Measurements from ENCODE around the gene PIK3R6. TPM values are rescaled to one million over a fixed set of nuclear protein-coding genes. Genes with fewer than 3 reads are reported as not detected.

The PIK3R6 gene
- total and polyA plus RNA-seq, 4 experiments from 2014 or later = 0.13 to 0.47 (median 0.21) TPM

- Mint-ChIP-seq H3K9me3 (peaks cover 0 to 13% (median 2%) of the 10 kb centered on the region in 8 donors), H3K4me1 (no peaks in the 10 kb centered on the region), H3K27me3 (no peaks in the 10 kb centered on the region), H3K27ac (no peak overlapping the region), H3K36me3 (peaks cover 0 to 7% of the 10 kb centered on the region in 2 donors), H3K4me3 (no peak overlapping the region)
- Histone ChIP-seq H3K4me1 (ENCODE audit: insufficient read depth, low read length) (no peaks in the 10 kb centered on the region), H3K27me3 (ENCODE audit: insufficient read depth, low read length) (no peaks in the 10 kb centered on the region), H3K9me3 (ENCODE audit: control insufficient read depth in 1 of 2, low read length in 2 of 2) (no peaks in the 10 kb centered on the region), H3K27ac (ENCODE audit: low read depth, low read length) (no peak overlapping the region), H3K36me3 (ENCODE audit: insufficient read depth, low read length) (no peaks in the 10 kb centered on the region), H3K4me3 (ENCODE audit: low read length in 2 of 2) (no peak overlapping the region)
- intact Hi-C loops (cut with micrococcal nuclease) = no loop called here
- ChIA-PET CTCF (ENCODE audit: partially characterized antibody) (no interaction called here), POLR2A (ENCODE audit: partially characterized antibody) (no interaction called here)
- DNase-seq = no peak
These were observed 45.0 kb downstream of the PIK3R6 start for GRCh38 chr17:8822401-8823035.

- no peaks in the 10 kb centered on the region for H3K27me3 ChIP-seq (ENCODE audit: insufficient read depth, low read length)
- intact Hi-C loops (cut with micrococcal nuclease) = no loop called here
- ChIA-PET POLR2A (ENCODE audit: partially characterized antibody) (no interaction called here), CTCF (ENCODE audit: partially characterized antibody) (interaction anchor here (1.2 kb wide), 1 partner anchor 15 kb away, joined by 3 read pairs; no protein-coding TSS in a partner anchor)
- H3K4me1 Mint-ChIP-seq = no peaks in the 10 kb centered on the region
- no peaks in the 10 kb centered on the region for H3K27me3 Mint-ChIP-seq
- H3K4me3 Mint-ChIP-seq = no peak overlapping the region
- no peak overlapping the region for H3K4me3 ChIP-seq (ENCODE audit: low read length in 2 of 2)
- peaks cover 0 to 7% of the 10 kb centered on the region in 2 donors for H3K36me3 Mint-ChIP-seq
- no peak overlapping the region for H3K27ac Mint-ChIP-seq
- H3K9me3 ChIP-seq (ENCODE audit: control insufficient read depth in 1 of 2, low read length in 2 of 2) = no peaks in the 10 kb centered on the region
- no peak for DNase-seq
- no peak overlapping the region for H3K27ac ChIP-seq (ENCODE audit: low read depth, low read length)
- H3K36me3 ChIP-seq (ENCODE audit: insufficient read depth, low read length) = no peaks in the 10 kb centered on the region
- peaks cover 0 to 13% (median 2%) of the 10 kb centered on the region in 8 donors for H3K9me3 Mint-ChIP-seq
- no peaks in the 10 kb centered on the region for H3K4me1 ChIP-seq (ENCODE audit: insufficient read depth, low read length)
These were observed 45.9 kb downstream of the PIK3R6 start for GRCh38 chr17:8821446-8822105.

GRCh38 chr17:8820311-8821010 is 47.0 kb downstream of the PIK3R6 start:
- H3K4me1 Mint-ChIP-seq = no peaks in the 10 kb centered on the region
- Histone ChIP-seq H3K9me3 (ENCODE audit: control insufficient read depth in 1 of 2, low read length in 2 of 2) (no peaks in the 10 kb centered on the region), H3K36me3 (ENCODE audit: insufficient read depth, low read length) (no peaks in the 10 kb centered on the region), H3K27ac (ENCODE audit: low read depth, low read length) (no peak overlapping the region), H3K4me3 (ENCODE audit: low read length in 2 of 2) (no peak overlapping the region), H3K27me3 (ENCODE audit: insufficient read depth, low read length) (no peaks in the 10 kb centered on the region), H3K4me1 (ENCODE audit: insufficient read depth, low read length) (no peaks in the 10 kb centered on the region)
- no peak for DNase-seq
- H3K36me3 Mint-ChIP-seq = peaks cover 0 to 7% of the 10 kb centered on the region in 2 donors
- no peak overlapping the region for H3K27ac Mint-ChIP-seq
- no peak overlapping the region for H3K4me3 Mint-ChIP-seq
- ChIA-PET POLR2A (ENCODE audit: partially characterized antibody) (no interaction called here), CTCF (ENCODE audit: partially characterized antibody) (interaction anchor here (1.2 kb wide), 1 partner anchor 13 kb away, joined by 3 read pairs; no protein-coding TSS in a partner anchor)
- intact Hi-C loops (cut with micrococcal nuclease) = no loop called here
- H3K9me3 Mint-ChIP-seq = peaks cover 0 to 13% (median 2%) of the 10 kb centered on the region in 8 donors
- H3K27me3 Mint-ChIP-seq = no peaks in the 10 kb centered on the region

- H3K9me3 ChIP-seq (ENCODE audit: control insufficient read depth in 1 of 2, low read length in 2 of 2) = no peaks in the 10 kb centered on the region
- H3K4me3 ChIP-seq (ENCODE audit: low read length in 2 of 2) = no peak overlapping the region
- H3K27me3 ChIP-seq (ENCODE audit: insufficient read depth, low read length) = no peaks in the 10 kb centered on the region
- no peaks in the 10 kb centered on the region for H3K36me3 ChIP-seq (ENCODE audit: insufficient read depth, low read length)
- no peak overlapping the region for H3K4me3 Mint-ChIP-seq
- CTCF ChIA-PET (ENCODE audit: partially characterized antibody) = no interaction called here
- no peaks in the 10 kb centered on the region for H3K4me1 ChIP-seq (ENCODE audit: insufficient read depth, low read length)
- peaks cover 0 to 7% of the 10 kb centered on the region in 2 donors for H3K36me3 Mint-ChIP-seq
- intact Hi-C loops (cut with micrococcal nuclease) = no loop called here
- peaks cover 0 to 6% (median 0%) of the 10 kb centered on the region in 8 donors for H3K9me3 Mint-ChIP-seq
- H3K27ac ChIP-seq (ENCODE audit: low read depth, low read length) = no peak overlapping the region
- H3K4me1 Mint-ChIP-seq = no peaks in the 10 kb centered on the region
- POLR2A ChIA-PET (ENCODE audit: partially characterized antibody) = no interaction called here
- peaks cover 0 to 2% of the 10 kb centered on the region in 2 donors for H3K27me3 Mint-ChIP-seq
- H3K27ac Mint-ChIP-seq = no peak overlapping the region
- DNase-seq = no peak
These were observed 48.7 kb downstream of the PIK3R6 start for GRCh38 chr17:8818654-8819330.

- Mint-ChIP-seq H3K36me3 (peaks cover 0 to 5% of the 10 kb centered on the region in 2 donors), H3K27me3 (peaks cover 2 to 4% of the 10 kb centered on the region in 2 donors), H3K4me3 (no peak overlapping the region), H3K9me3 (peaks cover 0 to 9% (median 1%) of the 10 kb centered on the region in 8 donors), H3K4me1 (no peaks in the 10 kb centered on the region), H3K27ac (no peak overlapping the region)
- CTCF ChIA-PET (ENCODE audit: partially characterized antibody) = interaction anchor here (0.7 kb wide), 1 partner anchor 26 kb away, joined by 3 read pairs; no protein-coding TSS in a partner anchor
- Histone ChIP-seq H3K4me3 (ENCODE audit: low read length in 2 of 2) (no peak overlapping the region), H3K27me3 (ENCODE audit: insufficient read depth, low read length) (no peaks in the 10 kb centered on the region), H3K9me3 (ENCODE audit: control insufficient read depth in 1 of 2, low read length in 2 of 2) (no peaks in the 10 kb centered on the region), H3K36me3 (ENCODE audit: insufficient read depth, low read length) (no peaks in the 10 kb centered on the region), H3K4me1 (ENCODE audit: insufficient read depth, low read length) (no peaks in the 10 kb centered on the region), H3K27ac (ENCODE audit: low read depth, low read length) (no peak overlapping the region)
- intact Hi-C loops (cut with micrococcal nuclease) = no loop called here
- POLR2A ChIA-PET (ENCODE audit: partially characterized antibody) = no interaction called here
- DNase-seq = no peak
These were observed 49.4 kb downstream of the PIK3R6 start for GRCh38 chr17:8818047-8818446.

GRCh38 chr17:8806926-8807550 is 60.4 kb downstream of the PIK3R6 start:
- Histone ChIP-seq H3K36me3 (ENCODE audit: insufficient read depth, low read length) (no peaks in the 10 kb centered on the region), H3K27me3 (ENCODE audit: insufficient read depth, low read length) (no peaks in the 10 kb centered on the region), H3K4me3 (ENCODE audit: low read length in 2 of 2) (no peak overlapping the region), H3K9me3 (ENCODE audit: control insufficient read depth in 1 of 2, low read length in 2 of 2) (no peaks in the 10 kb centered on the region), H3K4me1 (ENCODE audit: insufficient read depth, low read length) (peaks cover 6% of the 10 kb centered on the region), H3K27ac (ENCODE audit: low read depth, low read length) (no peak overlapping the region)
- POLR2A ChIA-PET (ENCODE audit: partially characterized antibody) = no interaction called here
- H3K4me3 Mint-ChIP-seq = peak overlapping the region in 1 of 8 donors; percentile 3
- H3K9me3 Mint-ChIP-seq = peaks cover 2 to 48% (median 37%) of the 10 kb centered on the region in 8 donors
- H3K27me3 Mint-ChIP-seq = peaks cover under 1 to 5% of the 10 kb centered on the region in 2 donors
- DNase-seq = no peak
- CTCF ChIA-PET (ENCODE audit: partially characterized antibody) = interaction anchor here (0.9 to 1.6 kb wide), 2 partner anchors 14 to 22 kb away, joined by 3 to 6 read pairs; no protein-coding TSS in a partner anchor
- peaks cover 1 to 11% (median 6%) of the 10 kb centered on the region in 4 donors for H3K4me1 Mint-ChIP-seq
- peak overlapping the region in 4 of 7 donors; percentile 6 to 93 (median 16) for H3K27ac Mint-ChIP-seq
- intact Hi-C loops (cut with micrococcal nuclease) = no loop called here
- peaks cover 21 to 34% of the 10 kb centered on the region in 2 donors for H3K36me3 Mint-ChIP-seq
